HL-60 (cell line): ENCODE data around the gene CYP3A7.

ENCODE experiments used
- POLR2AphosphoS5 ChIP-seq: IDR thresholded peaks from 2 replicates; pipeline ENCODE4 v1.6.1; 2012; ENCODE audit warnings: low read depth
- SPI1 ChIP-seq: IDR thresholded peaks from 2 replicates; pipeline ENCODE4 v1.6.1; 2012; ENCODE audit warnings: low read depth, mild to moderate bottlenecking, borderline replicate concordance
- TF ChIP-seq, protein P1 (sequence below): IDR thresholded peaks from one replicate; pipeline ENCODE4 v1.5.1; 2011; ENCODE audit warnings: low read length, control low read depth, inconsistent platforms; ENCODE audit not compliant: insufficient read depth

DNA sequence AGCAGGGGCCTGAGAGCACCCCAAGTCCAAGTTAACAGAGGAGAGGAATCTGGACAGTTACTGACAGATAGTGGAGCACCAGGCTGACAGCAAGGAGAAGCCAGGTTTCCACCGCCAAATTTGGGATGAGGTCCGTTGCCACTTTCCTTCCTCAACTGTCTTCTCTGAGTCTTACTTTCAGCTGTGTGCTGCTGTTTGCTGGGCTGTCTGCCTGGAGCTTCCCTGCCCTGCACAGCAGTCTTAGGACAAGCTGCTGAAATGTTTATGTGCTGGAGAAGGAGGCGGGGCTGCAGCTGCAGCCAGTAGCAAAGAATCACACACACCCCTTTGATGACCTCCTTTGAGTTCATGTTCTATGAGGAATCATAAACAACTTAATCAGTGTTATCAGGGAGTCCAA is 17.4 kb upstream of the CYP3A7 start:
- TF ChIP-seq, protein P1, sequence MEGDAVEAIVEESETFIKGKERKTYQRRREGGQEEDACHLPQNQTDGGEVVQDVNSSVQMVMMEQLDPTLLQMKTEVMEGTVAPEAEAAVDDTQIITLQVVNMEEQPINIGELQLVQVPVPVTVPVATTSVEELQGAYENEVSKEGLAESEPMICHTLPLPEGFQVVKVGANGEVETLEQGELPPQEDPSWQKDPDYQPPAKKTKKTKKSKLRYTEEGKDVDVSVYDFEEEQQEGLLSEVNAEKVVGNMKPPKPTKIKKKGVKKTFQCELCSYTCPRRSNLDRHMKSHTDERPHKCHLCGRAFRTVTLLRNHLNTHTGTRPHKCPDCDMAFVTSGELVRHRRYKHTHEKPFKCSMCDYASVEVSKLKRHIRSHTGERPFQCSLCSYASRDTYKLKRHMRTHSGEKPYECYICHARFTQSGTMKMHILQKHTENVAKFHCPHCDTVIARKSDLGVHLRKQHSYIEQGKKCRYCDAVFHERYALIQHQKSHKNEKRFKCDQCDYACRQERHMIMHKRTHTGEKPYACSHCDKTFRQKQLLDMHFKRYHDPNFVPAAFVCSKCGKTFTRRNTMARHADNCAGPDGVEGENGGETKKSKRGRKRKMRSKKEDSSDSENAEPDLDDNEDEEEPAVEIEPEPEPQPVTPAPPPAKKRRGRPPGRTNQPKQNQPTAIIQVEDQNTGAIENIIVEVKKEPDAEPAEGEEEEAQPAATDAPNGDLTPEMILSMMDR: no peak
- TF ChIP-seq POLR2AphosphoS5 (no peak), SPI1 (no peak)
